Measurements from ENCODE around the gene CEMIP.

CEMIP gene

DNA sequence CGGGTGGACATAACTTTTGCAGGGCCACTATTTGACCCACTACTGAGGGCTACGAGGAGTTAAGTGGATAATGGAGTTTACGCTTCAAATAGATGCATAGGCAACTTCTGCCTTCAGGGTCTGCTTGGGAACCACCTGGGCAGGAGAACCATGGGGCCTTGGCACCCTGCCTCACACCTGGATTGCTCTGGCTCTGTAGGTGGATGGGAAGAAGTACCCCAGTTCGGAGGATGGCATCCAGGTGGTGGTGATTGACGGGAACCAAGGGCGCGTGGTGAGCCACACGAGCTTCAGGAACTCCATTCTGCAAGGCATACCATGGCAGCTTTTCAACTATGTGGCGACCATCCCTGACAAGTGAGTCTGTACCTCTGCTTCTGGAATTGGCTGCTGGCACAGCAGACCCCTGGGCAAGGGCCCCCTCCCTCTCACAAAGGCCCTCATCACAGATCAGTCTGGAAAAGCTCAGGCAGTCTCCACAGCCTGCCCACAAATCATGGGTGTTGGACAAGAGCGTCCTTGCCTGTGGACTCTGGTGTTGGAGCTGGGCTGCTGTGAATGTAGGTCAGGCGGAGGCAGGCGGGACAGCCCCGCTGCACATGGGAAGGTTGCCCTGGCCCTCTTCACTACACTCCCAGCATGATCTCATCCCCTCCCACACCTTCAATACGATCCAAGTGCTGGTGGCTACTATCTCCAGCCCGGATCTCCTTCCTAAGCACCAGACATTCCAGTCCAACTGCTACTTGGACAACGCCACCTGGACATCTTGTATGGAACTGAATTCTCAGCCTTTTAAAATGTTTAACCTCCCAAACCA lies 163.8 kb downstream of the CEMIP start:
- H3K27ac ChIP-seq (ENCODE audit: extremely low read depth, low read depth, low read length), result no peak overlapping the region
- no peaks in the 10 kb centered on the region for H3K4me1 ChIP-seq (ENCODE audit: control insufficient read depth, insufficient read depth, low read length)
- H3K36me3 ChIP-seq (ENCODE audit: control insufficient read depth in 2 of 2, insufficient read depth in 1 of 2, low read length in 2 of 2), result peaks cover 0 to 23% of the 10 kb centered on the region in 2 experiments; a peak in 1 of 3 replicates
- H3K4me3 ChIP-seq (ENCODE audit: low read depth, low read length), result no peak overlapping the region
- no peaks in the 10 kb centered on the region for H3K9me3 ChIP-seq (ENCODE audit: control insufficient read depth, insufficient read depth, low read depth, low read length)
- TF ChIP-seq ZFP69B (tag by site-specific recombination; IDR thresholded peaks at IDR 0.05), result no peak
- TF ChIP-seq KLF17 (tag by site-specific recombination; IDR thresholded peaks at IDR 0.05), result 0 out of 2 replicates have a peak, but pooled peaks have one; percentile 54
- no peak for TF ChIP-seq HOXA7 (CRISPR knock-in tag; IDR thresholded peaks at IDR 0.05; ENCODE audit: borderline replicate concordance)
- no peak for TF ChIP-seq ZNF132 (tag by site-specific recombination; IDR thresholded peaks at IDR 0.05; ENCODE audit: borderline replicate concordance)
- no peak for TF ChIP-seq ZNF585B (tag by site-specific recombination; IDR thresholded peaks at IDR 0.05)
- no peak for TF ChIP-seq ZNF121 (tag by site-specific recombination; IDR thresholded peaks at IDR 0.05)
- TF ChIP-seq PRDM6 (tag by site-specific recombination; IDR thresholded peaks at IDR 0.05), result no peak
- TF ChIP-seq ZFHX2 (tag by site-specific recombination; conservative IDR thresholded peaks at IDR 0.05), result peak; percentile 56
- peak; percentile 64; the same call in 1 of the 2 replicates for TF ChIP-seq EGR2 (tag by site-specific recombination; IDR thresholded peaks at IDR 0.05; ENCODE audit: low read depth)
- no peak for TF ChIP-seq ZNF48 (tag by site-specific recombination; IDR thresholded peaks at IDR 0.05)
- no peak for TF ChIP-seq ZBTB17 (tag by site-specific recombination; IDR thresholded peaks at IDR 0.05)
- POLR2A ChIA-PET, result no interaction called here
- CTCF ChIA-PET, result interaction anchor here (0.7 kb wide), 1 partner anchor 323 kb away, joined by 4 read pairs; no protein-coding TSS in a partner anchor

DNA sequence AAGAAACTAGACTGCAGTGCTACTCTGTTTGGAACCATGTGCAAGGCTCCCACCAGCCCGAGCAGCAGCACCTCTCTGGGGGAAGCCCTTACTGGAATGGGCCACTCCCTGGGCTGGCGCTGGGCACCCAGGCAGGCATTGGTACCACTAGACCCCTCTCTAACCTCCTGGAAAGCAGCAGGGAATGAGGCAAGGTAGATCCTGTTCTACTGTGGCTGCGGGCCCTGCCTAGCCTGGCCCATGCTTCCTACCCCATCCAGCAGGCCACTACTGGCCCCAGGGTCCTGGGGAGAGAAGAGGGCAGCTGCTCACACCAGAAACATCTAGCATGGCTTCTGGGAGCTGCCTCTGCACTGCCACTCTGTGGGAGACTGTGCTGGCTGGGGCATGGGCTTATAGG lies 165.6 kb downstream of the CEMIP start:
- no peaks in the 10 kb centered on the region for H3K9me3 ChIP-seq (ENCODE audit: control insufficient read depth, insufficient read depth, low read depth, low read length)
- CTCF ChIA-PET, result interaction anchor here (1.2 kb wide), 1 partner anchor 88 kb away, joined by 3 read pairs; no protein-coding TSS in a partner anchor
- H3K4me3 ChIP-seq (ENCODE audit: low read depth, low read length), result no peak overlapping the region
- H3K27ac ChIP-seq (ENCODE audit: extremely low read depth, low read depth, low read length), result no peak overlapping the region
- no peaks in the 10 kb centered on the region for H3K4me1 ChIP-seq (ENCODE audit: control insufficient read depth, insufficient read depth, low read length)
- peaks cover 0 to 41% of the 10 kb centered on the region in 2 experiments; a peak in 1 of 3 replicates for H3K36me3 ChIP-seq (ENCODE audit: control insufficient read depth in 2 of 2, insufficient read depth in 1 of 2, low read length in 2 of 2)
- POLR2A ChIA-PET, result no interaction called here
- no peak for TF ChIP-seq ZNF121 (tag by site-specific recombination; IDR thresholded peaks at IDR 0.05)
- no peak for TF ChIP-seq ZBTB21 (tag by site-specific recombination; IDR thresholded peaks at IDR 0.05)
- TF ChIP-seq ZNF416 (tag by site-specific recombination; IDR thresholded peaks at IDR 0.05), result no peak
- no peak for TF ChIP-seq ZNF132 (tag by site-specific recombination; IDR thresholded peaks at IDR 0.05; ENCODE audit: borderline replicate concordance)
- no peak for TF ChIP-seq KLF10 (tag by site-specific recombination; IDR thresholded peaks at IDR 0.05)
- TF ChIP-seq, protein P1, sequence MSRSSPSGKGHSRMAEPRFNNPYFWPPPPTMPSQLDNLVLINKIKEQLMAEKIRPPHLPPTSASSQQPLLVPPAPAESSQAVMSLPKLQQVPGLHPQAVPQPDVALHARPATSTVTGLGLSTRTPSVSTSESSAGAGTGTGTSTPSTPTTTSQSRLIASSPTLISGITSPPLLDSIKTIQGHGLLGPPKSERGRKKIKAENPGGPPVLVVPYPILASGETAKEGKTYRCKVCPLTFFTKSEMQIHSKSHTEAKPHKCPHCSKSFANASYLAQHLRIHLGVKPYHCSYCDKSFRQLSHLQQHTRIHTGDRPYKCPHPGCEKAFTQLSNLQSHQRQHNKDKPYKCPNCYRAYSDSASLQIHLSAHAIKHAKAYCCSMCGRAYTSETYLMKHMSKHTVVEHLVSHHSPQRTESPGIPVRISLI (tag by site-specific recombination; IDR thresholded peaks at IDR 0.05), result no peak
- TF ChIP-seq ZBTB17 (tag by site-specific recombination; IDR thresholded peaks at IDR 0.05), result no peak
- TF ChIP-seq ZNF2 (tag by site-specific recombination; IDR thresholded peaks at IDR 0.05), result no peak
- TF ChIP-seq, protein P2, sequence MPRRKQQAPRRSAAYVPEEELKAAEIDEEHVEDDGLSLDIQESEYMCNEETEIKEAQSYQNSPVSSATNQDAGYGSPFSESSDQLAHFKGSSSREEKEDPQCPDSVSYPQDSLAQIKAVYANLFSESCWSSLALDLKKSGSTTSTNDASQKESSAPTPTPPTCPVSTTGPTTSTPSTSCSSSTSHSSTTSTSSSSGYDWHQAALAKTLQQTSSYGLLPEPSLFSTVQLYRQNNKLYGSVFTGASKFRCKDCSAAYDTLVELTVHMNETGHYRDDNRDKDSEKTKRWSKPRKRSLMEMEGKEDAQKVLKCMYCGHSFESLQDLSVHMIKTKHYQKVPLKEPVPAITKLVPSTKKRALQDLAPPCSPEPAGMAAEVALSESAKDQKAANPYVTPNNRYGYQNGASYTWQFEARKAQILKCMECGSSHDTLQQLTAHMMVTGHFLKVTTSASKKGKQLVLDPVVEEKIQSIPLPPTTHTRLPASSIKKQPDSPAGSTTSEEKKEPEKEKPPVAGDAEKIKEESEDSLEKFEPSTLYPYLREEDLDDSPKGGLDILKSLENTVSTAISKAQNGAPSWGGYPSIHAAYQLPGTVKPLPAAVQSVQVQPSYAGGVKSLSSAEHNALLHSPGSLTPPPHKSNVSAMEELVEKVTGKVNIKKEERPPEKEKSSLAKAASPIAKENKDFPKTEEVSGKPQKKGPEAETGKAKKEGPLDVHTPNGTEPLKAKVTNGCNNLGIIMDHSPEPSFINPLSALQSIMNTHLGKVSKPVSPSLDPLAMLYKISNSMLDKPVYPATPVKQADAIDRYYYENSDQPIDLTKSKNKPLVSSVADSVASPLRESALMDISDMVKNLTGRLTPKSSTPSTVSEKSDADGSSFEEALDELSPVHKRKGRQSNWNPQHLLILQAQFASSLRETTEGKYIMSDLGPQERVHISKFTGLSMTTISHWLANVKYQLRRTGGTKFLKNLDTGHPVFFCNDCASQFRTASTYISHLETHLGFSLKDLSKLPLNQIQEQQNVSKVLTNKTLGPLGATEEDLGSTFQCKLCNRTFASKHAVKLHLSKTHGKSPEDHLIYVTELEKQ (tag by site-specific recombination; IDR thresholded peaks at IDR 0.05; ENCODE audit: borderline replicate concordance), result no peak
- TF ChIP-seq ZNF16 (tag by site-specific recombination; IDR thresholded peaks at IDR 0.05; ENCODE audit: low read depth), result no peak
- no peak for TF ChIP-seq ZNF747 (tag by site-specific recombination; IDR thresholded peaks at IDR 0.05)
- TF ChIP-seq ZNF184 (tag by site-specific recombination; IDR thresholded peaks at IDR 0.05), result no peak
- TF ChIP-seq ZNF423 (tag by site-specific recombination; IDR thresholded peaks at IDR 0.05), result no peak
- no peak for TF ChIP-seq ZNF239 (tag by site-specific recombination; IDR thresholded peaks at IDR 0.05)
- TF ChIP-seq, protein P3, sequence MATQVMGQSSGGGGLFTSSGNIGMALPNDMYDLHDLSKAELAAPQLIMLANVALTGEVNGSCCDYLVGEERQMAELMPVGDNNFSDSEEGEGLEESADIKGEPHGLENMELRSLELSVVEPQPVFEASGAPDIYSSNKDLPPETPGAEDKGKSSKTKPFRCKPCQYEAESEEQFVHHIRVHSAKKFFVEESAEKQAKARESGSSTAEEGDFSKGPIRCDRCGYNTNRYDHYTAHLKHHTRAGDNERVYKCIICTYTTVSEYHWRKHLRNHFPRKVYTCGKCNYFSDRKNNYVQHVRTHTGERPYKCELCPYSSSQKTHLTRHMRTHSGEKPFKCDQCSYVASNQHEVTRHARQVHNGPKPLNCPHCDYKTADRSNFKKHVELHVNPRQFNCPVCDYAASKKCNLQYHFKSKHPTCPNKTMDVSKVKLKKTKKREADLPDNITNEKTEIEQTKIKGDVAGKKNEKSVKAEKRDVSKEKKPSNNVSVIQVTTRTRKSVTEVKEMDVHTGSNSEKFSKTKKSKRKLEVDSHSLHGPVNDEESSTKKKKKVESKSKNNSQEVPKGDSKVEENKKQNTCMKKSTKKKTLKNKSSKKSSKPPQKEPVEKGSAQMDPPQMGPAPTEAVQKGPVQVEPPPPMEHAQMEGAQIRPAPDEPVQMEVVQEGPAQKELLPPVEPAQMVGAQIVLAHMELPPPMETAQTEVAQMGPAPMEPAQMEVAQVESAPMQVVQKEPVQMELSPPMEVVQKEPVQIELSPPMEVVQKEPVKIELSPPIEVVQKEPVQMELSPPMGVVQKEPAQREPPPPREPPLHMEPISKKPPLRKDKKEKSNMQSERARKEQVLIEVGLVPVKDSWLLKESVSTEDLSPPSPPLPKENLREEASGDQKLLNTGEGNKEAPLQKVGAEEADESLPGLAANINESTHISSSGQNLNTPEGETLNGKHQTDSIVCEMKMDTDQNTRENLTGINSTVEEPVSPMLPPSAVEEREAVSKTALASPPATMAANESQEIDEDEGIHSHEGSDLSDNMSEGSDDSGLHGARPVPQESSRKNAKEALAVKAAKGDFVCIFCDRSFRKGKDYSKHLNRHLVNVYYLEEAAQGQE (tag by site-specific recombination; IDR thresholded peaks at IDR 0.05), result no peak

Data from HEK293 (cell line).